Parathyroid adenoma (tissue), 2 donors: ENCODE data around the gene HEXIM1.
A peak's percentile ranks its signal among the peaks of the same experiment; 100 is the strongest.
"Not testable (repeated sequence)": the region's sequence is repeated elsewhere in the genome, so short reads cannot be mapped to it uniquely, and the experiment has no call there.

Experiments used
- H2AFZ ChIP-seq: fragments of 300-600 bp; sonication (generic); one replicate; pipeline ENCODE4 v1.7.0; 2017; ENCODE audit warnings: antibody characterized with exemption, mild to moderate bottlenecking
- H3K27ac ChIP-seq: fragments of 300-600 bp; sonication (generic); one replicate; pipeline ENCODE4 v1.7.0; 2017
- H3K27me3 ChIP-seq: fragments of 300-600 bp; sonication (generic); one replicate; pipeline ENCODE4 v1.7.0; 2017; ENCODE audit warnings: low read length; ENCODE audit not compliant: control insufficient read depth, insufficient read depth
- H3K36me3 ChIP-seq: fragments of 300-600 bp; sonication (generic); one replicate; pipeline ENCODE4 v1.7.0; 2017; ENCODE audit warnings: low read length; ENCODE audit not compliant: control insufficient read depth, insufficient read depth
- H3K4me1 ChIP-seq: fragments of 300-600 bp; sonication (generic); one replicate; pipeline ENCODE4 v1.7.0; 2017; ENCODE audit warnings: control low read depth
- H3K4me2 ChIP-seq: fragments of 300-600 bp; sonication (generic); one replicate; pipeline ENCODE4 v1.7.0; 2017; ENCODE audit warnings: low read length
- H3K4me3 ChIP-seq: fragments of 300-600 bp; sonication (generic); one replicate; pipeline ENCODE4 v1.7.0; 2017; ENCODE audit warnings: low read depth, low read length
- H3K79me2 ChIP-seq: fragments of 300-600 bp; sonication (generic); one replicate; pipeline ENCODE4 v1.7.0; 2017; ENCODE audit warnings: control low read depth
- H3K9ac ChIP-seq: fragments of 300-600 bp; sonication (generic); one replicate; pipeline ENCODE4 v1.7.0; 2017; ENCODE audit warnings: mild to moderate bottlenecking
- H3K9me3 ChIP-seq: fragments of 300-600 bp; sonication (generic); one replicate; pipeline ENCODE4 v1.7.0; 2017; ENCODE audit warnings: low read length; ENCODE audit not compliant: control insufficient read depth
- TF ChIP-seq, protein P1 (sequence below): fragments of 300-600 bp; sonication (generic); IDR thresholded peaks from one replicate; pipeline ENCODE4 v1.7.0; 2017; ENCODE audit warnings: antibody characterized with exemption, mild to moderate bottlenecking
- donor health status: primary hyperparathyroidism.

The HEXIM1 gene

DNA sequence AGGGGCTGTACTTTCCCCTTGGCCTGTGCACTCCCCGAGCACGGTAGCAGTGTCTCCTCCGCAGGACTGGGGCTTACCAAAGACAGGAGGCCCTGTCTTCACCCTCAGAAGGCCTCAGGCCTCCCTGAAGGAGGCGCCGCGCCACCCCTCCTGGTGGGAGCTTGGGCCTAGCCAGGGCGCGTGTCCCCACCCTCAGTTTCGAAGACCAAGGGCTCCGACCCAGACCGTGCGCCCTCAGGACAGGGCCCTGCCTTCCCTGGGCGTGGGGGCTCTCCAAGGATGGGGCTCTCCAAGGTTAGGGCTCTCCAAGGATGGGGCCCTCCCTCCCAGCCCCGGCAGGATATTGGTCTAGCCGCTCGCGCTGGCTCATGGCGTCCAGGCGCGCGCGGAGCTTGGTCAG, 27.7 kb upstream of the HEXIM1 start:
- Histone ChIP-seq H3K9me3 (no peaks in the 10 kb centered on the region), H3K36me3 (no peaks in the 10 kb centered on the region), H3K4me2 (no peak overlapping the region), H3K27me3 (no peaks in the 10 kb centered on the region), H3K9ac (no peak overlapping the region), H3K27ac (no peak overlapping the region), H3K4me3 (no peak overlapping the region), H2AFZ (no peak overlapping the region), H3K4me1 (peaks cover 3% of the 10 kb centered on the region), H3K79me2 (no peaks in the 10 kb centered on the region)
- TF ChIP-seq, protein P1, sequence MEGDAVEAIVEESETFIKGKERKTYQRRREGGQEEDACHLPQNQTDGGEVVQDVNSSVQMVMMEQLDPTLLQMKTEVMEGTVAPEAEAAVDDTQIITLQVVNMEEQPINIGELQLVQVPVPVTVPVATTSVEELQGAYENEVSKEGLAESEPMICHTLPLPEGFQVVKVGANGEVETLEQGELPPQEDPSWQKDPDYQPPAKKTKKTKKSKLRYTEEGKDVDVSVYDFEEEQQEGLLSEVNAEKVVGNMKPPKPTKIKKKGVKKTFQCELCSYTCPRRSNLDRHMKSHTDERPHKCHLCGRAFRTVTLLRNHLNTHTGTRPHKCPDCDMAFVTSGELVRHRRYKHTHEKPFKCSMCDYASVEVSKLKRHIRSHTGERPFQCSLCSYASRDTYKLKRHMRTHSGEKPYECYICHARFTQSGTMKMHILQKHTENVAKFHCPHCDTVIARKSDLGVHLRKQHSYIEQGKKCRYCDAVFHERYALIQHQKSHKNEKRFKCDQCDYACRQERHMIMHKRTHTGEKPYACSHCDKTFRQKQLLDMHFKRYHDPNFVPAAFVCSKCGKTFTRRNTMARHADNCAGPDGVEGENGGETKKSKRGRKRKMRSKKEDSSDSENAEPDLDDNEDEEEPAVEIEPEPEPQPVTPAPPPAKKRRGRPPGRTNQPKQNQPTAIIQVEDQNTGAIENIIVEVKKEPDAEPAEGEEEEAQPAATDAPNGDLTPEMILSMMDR = no peak

DNA sequence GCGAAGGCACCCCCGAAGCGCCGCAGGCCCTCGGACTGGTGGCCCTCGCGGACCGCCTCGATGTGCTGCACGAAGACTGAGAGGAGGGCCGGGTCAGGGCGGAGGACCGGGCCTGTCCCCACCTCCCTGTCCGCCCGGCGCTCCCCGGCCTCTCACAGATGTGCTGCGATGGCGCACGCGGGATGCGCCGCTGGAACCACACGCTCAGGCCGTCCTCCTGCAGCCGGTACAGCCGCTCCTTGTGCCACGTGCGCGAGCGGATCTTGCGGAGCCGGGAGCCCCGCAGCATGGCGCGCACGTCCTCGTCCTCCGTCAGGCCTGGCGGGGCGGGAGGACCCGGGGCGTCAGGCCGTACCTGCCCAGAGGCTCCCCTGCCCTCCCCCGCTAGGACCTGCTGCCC, 27.2 kb upstream of the HEXIM1 start:
- H2AFZ ChIP-seq = no peak overlapping the region
- H3K27me3 ChIP-seq = no peaks in the 10 kb centered on the region
- TF ChIP-seq, protein P1 = no peak
- peaks cover 3% of the 10 kb centered on the region for H3K4me1 ChIP-seq
- no peak overlapping the region for H3K4me3 ChIP-seq
- no peaks in the 10 kb centered on the region for H3K9me3 ChIP-seq
- H3K9ac ChIP-seq = no peak overlapping the region
- no peak overlapping the region for H3K4me2 ChIP-seq
- no peaks in the 10 kb centered on the region for H3K36me3 ChIP-seq
- no peaks in the 10 kb centered on the region for H3K79me2 ChIP-seq
- no peak overlapping the region for H3K27ac ChIP-seq

DNA sequence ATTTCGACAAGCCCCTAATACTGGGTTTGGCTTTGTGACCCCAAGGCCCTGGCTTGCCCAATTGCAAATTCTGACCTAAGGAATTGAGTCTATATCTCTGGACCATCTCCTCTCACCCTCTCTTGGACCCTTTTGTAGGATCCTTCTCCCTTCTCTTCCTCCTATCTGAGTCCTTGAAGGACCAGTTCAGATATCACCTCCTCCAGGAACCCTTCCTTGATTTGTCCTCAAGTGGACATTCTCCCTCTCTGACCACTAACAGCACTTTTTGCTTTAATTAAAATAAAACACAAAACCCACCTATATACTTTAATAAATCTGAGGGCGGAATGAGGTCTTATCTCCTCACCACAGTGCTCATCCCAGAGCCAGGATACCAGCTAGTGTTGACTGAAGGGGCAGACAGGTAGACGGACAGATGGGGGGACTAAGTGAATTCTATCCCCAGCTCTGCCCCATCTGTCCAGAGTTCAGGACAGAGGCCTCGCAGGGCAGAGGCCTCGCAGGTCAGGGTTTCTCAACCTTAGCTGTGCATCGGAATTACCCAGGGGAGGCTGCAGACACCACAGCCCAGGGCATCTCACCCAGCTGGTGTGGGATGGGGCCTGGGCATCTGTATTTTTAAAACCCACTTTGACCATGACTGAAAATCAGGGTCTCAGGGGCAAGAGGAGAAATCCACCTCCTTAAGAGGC, 25.1 kb upstream of the HEXIM1 start:
- TF ChIP-seq, protein P1 = no peak

DNA sequence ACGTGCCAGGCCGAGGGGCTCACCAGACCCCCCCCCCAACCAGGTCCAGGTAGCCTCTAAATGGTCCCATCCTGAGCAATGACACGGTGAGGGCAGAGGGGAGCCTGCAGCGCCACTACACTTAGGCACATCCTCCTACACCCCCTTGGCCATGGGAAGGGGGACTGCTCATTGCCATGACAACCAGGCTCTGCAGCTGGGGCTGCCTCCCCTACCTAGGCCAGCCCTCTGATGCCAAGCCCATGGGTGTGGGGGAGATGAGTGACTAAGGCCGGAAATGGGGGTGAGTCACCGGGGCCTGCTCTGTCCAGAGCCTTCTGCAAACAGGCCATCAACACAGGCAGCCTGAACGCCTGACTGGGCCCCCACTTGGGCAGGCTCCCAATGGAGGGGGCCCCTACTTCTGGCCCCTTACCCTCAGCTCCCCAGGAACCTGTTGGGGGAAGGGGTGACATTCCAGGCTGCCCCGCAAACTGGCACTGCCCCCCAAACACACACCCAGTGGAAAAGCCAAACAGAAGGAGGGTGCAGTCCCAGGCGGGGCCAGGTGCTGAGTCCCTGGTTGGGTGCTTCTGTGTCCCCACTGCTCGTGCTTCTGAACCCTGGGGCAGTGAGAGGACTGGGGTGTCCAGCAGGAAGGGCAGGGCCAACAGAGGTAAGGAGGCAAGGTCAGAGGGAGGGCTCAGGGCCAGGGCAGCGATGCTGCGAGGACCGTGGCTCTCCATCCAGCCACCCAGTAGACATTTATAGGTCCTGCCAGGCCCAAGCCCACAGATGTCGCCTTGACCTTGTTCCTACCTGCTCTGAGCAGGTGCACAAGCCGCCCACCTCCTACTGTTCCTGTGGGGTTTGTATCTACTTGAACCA, 24.1 kb upstream of the HEXIM1 start:
- TF ChIP-seq, protein P1 = no peak
- no peak overlapping the region for H3K4me3 ChIP-seq
- H3K27me3 ChIP-seq = no peaks in the 10 kb centered on the region
- no peaks in the 10 kb centered on the region for H3K9me3 ChIP-seq
- H3K4me1 ChIP-seq = peaks cover 3% of the 10 kb centered on the region
- no peaks in the 10 kb centered on the region for H3K36me3 ChIP-seq
- H3K4me2 ChIP-seq = no peak overlapping the region
- H2AFZ ChIP-seq = peak overlapping the region; percentile 55
- H3K9ac ChIP-seq = no peak overlapping the region
- no peak overlapping the region for H3K27ac ChIP-seq
- no peaks in the 10 kb centered on the region for H3K79me2 ChIP-seq

More for the DNA sequence above, 25.1 kb upstream of the HEXIM1 start:
- Histone ChIP-seq H3K9me3 (no peaks in the 10 kb centered on the region), H2AFZ (no peak overlapping the region), H3K4me3 (no peak overlapping the region), H3K9ac (no peak overlapping the region), H3K4me2 (no peak overlapping the region), H3K79me2 (no peaks in the 10 kb centered on the region), H3K36me3 (no peaks in the 10 kb centered on the region), H3K27ac (no peak overlapping the region), H3K27me3 (no peaks in the 10 kb centered on the region), H3K4me1 (peaks cover 3% of the 10 kb centered on the region)

DNA sequence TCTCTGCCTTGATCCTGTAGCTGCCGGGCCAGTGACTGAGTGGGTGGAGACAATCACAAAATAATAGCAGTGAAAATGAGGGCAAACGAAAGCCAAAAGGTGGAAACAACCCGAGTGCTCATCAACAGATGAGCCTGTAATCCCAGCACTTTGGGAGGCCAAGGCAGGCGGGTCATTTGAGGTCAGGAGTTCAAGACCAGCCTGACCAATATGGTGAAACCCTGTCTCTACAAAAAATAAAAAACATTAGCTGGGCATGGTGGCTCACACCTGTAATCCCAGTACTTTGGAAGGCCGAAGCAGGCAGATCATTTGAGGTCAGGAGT, 23.5 kb upstream of the HEXIM1 start:
- H3K4me2 ChIP-seq, H3K4me3 ChIP-seq, H3K9me3 ChIP-seq, H3K9ac ChIP-seq, H3K79me2 ChIP-seq, H3K27me3 ChIP-seq, H3K4me1 ChIP-seq, H3K27ac ChIP-seq, H3K36me3 ChIP-seq: not testable (repeated sequence)
- peak overlapping the region; percentile 55 for H2AFZ ChIP-seq
